Thyroid gland (tissue), 4 donors: ENCODE results near the gene PDXDC1. TPM values are rescaled to one million over a fixed set of nuclear protein-coding genes. Genes with fewer than 3 reads are reported as not detected.
A peak's percentile ranks its signal among the peaks of the same experiment; 100 is the strongest.
"Not testable (repeated sequence)": the region's sequence is repeated elsewhere in the genome, so short reads cannot be mapped to it uniquely, and the experiment has no call there.

Source experiments
- DNase-seq, 2 donors: peaks; one replicate each; pipeline ENCODE4 v3.0.0-alpha.2; 2019
- H3K27ac ChIP-seq, 3 donors: fragments of 200-600 bp; sonication (generic); 1 replicate in 2 of 3; 2 replicates in 1 of 3; pipeline ENCODE4 v1.5.1; 2016 to 2019; ENCODE audit warnings: mild to moderate bottlenecking in 1 of 3, moderate library complexity in 1 of 3
- H3K27me3 ChIP-seq: fragments of 200-600 bp; sonication (generic); one replicate; pipeline ENCODE4 v1.5.1; 2019
- H3K36me3 ChIP-seq, 2 donors: fragments of 200-600 bp; sonication (generic); one replicate each; pipeline ENCODE4 v1.5.1; 2016 to 2019
- H3K4me1 ChIP-seq, 2 donors: fragments of 200-600 bp; sonication (generic); one replicate each; pipeline ENCODE4 v1.5.1; 2017 to 2019
- H3K4me3 ChIP-seq, 3 donors: fragments of 200-600 bp; sonication (generic); replicated peaks in 1 of 3; 1 replicate in 2 of 3; 2 replicates in 1 of 3; pipeline ENCODE4 v1.5.1; 2016; ENCODE audit warnings: mild to moderate bottlenecking in 1 of 3
- H3K9me3 ChIP-seq: fragments of 200-600 bp; sonication (generic); one replicate; pipeline ENCODE4 v1.5.1; 2017
- POLR2A ChIP-seq, 2 donors: fragments of 450-650 bp; IDR thresholded peaks; one replicate each; pipeline ENCODE4 v1.6.1; 2017; ENCODE audit warnings: antibody characterized with exemption in 2 of 2, mild to moderate bottlenecking in 2 of 2, moderate library complexity in 1 of 2
- WGBS, 2 donors: methylation state at CpG; one replicate each; pipeline ENCODE4 v1.1.5; 2017; 5-methylcytosine and 5-hydroxymethylcytosine counted together
- intact Hi-C: fragments of 100-400 bp; cut with DNase I; formaldehyde crosslinking; loops from one replicate; pipeline ENCODE4 v1.15.1; 2023
- total RNA-seq, 4 donors: library from RNA; depleted of rRNA; stranded (reverse); fragments of >200 nt; gene quantifications; one replicate each; pipeline ENCODE4 v1.2.3, GENCODE V29; 2016
- TF ChIP-seq, protein P1 (sequence below), 6 experiments: fragments of 200-600 bp in 3 of 6; fragments of 450-650 bp in 3 of 6; sonication (generic) in 3 of 6; IDR thresholded peaks; one replicate each; pipeline ENCODE4 v1.5.1; 2016 to 2019; ENCODE audit warnings: antibody characterized with exemption in 6 of 6, mild to moderate bottlenecking in 2 of 6, inconsistent platforms in 1 of 6, moderate library complexity in 1 of 6

PDXDC1 gene
- total RNA-seq, 4 donors from 2014 or later: 80.5 to 172 (median 117) TPM

DNA sequence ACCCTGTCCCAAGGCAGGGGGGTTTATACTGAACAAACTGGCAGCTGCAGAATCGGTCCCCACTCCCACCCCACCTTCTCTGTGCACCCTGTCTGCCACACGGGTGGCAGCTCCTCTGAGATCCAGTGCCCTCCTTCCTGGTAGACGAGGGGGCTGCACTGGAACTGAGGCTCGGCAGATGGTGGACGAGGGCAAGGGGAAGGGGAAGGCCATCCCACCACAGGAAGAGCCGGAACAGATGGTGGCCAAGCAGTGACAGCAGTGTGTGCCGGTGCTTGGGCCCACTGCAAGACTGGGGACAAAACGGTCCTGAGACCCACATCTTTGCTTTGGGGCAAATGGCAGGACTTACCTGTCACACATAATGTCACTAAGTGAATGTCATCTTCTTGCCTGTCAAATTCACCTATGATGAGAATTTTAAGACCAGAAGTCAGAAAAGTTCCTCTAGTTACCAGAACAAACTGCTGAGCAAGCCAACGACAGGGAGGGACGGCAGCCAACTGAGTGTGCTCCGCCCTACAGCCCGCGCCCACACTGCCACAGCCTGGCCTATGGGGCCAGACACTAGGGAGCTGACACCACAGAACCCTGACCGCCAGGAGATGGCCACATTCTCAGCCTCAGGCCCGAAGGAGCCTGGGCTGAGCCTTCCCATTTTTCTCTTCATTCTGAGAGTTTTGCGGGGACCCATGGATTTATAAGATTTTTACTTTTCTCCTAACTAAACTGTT is 66.6 kb downstream of the PDXDC1 start:
- Histone ChIP-seq H3K9me3 (no peaks in the 10 kb centered on the region), H3K27me3 (no peaks in the 10 kb centered on the region), H3K36me3 (peaks cover 44 to 47% of the 10 kb centered on the region in 2 donors), H3K4me3 (no peak overlapping the region), H3K4me1 (peaks cover 0 to 7% of the 10 kb centered on the region in 2 donors), H3K27ac (peak overlapping the region in 1 of 3 donors; percentile 34)
- TF ChIP-seq, protein P1, sequence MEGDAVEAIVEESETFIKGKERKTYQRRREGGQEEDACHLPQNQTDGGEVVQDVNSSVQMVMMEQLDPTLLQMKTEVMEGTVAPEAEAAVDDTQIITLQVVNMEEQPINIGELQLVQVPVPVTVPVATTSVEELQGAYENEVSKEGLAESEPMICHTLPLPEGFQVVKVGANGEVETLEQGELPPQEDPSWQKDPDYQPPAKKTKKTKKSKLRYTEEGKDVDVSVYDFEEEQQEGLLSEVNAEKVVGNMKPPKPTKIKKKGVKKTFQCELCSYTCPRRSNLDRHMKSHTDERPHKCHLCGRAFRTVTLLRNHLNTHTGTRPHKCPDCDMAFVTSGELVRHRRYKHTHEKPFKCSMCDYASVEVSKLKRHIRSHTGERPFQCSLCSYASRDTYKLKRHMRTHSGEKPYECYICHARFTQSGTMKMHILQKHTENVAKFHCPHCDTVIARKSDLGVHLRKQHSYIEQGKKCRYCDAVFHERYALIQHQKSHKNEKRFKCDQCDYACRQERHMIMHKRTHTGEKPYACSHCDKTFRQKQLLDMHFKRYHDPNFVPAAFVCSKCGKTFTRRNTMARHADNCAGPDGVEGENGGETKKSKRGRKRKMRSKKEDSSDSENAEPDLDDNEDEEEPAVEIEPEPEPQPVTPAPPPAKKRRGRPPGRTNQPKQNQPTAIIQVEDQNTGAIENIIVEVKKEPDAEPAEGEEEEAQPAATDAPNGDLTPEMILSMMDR (IDR thresholded peaks at IDR 0.05): no peak
- peak in 1 of 2 donors; percentile 19 for TF ChIP-seq POLR2A (IDR thresholded peaks at IDR 0.05)
- peak; percentile 37 to 48 for DNase-seq
- 65 to 69% methylated on average over 15 to 16 of the region's 16 CpGs for WGBS, 2 donors
- intact Hi-C loops: no loop called here

- peaks cover 26 to 29% of the 10 kb centered on the region in 2 donors for H3K36me3 ChIP-seq
These were observed 68.5 kb downstream of the PDXDC1 start for GRCh38 chr16:15043344-15043743.

GRCh38 chr16:15044286-15044685 is 69.5 kb downstream of the PDXDC1 start:
- peaks cover 16 to 20% of the 10 kb centered on the region in 2 donors for H3K36me3 ChIP-seq
- no peak for DNase-seq

More at GRCh38 chr16:15043344-15043743, 68.5 kb downstream of the PDXDC1 start:
- peaks cover 0 to 7% of the 10 kb centered on the region in 2 donors for H3K4me1 ChIP-seq
- intact Hi-C loops: no loop called here
- no peak overlapping the region for H3K4me3 ChIP-seq
- DNase-seq: no peak
- no peaks in the 10 kb centered on the region for H3K27me3 ChIP-seq
- no peaks in the 10 kb centered on the region for H3K9me3 ChIP-seq
- TF ChIP-seq, protein P1 (IDR thresholded peaks at IDR 0.05): no peak
- no peak for TF ChIP-seq POLR2A (IDR thresholded peaks at IDR 0.05)
- 98 to 99% methylated on average over 5 of the region's 5 CpGs for WGBS, 2 donors
- no peak overlapping the region for H3K27ac ChIP-seq

GRCh38 chr16:15045270-15045669 is 70.4 kb downstream of the PDXDC1 start:
- not testable (repeated sequence) for H3K27ac ChIP-seq
- H3K36me3 ChIP-seq: peaks cover 6 to 11% of the 10 kb centered on the region in 2 donors

More at GRCh38 chr16:15044286-15044685, 69.5 kb downstream of the PDXDC1 start:
- TF ChIP-seq, protein P1 (IDR thresholded peaks at IDR 0.05): no peak
- no peak for TF ChIP-seq POLR2A (IDR thresholded peaks at IDR 0.05)
- WGBS, 2 donors: 91 to 96% methylated on average over 8 to 11 of the region's 11 CpGs
- intact Hi-C loops: no loop called here
- Histone ChIP-seq H3K4me1 (peaks cover 0 to 7% of the 10 kb centered on the region in 2 donors), H3K27me3 (no peaks in the 10 kb centered on the region), H3K4me3 (no peak overlapping the region), H3K9me3 (no peaks in the 10 kb centered on the region), H3K27ac (no peak overlapping the region)

DNA sequence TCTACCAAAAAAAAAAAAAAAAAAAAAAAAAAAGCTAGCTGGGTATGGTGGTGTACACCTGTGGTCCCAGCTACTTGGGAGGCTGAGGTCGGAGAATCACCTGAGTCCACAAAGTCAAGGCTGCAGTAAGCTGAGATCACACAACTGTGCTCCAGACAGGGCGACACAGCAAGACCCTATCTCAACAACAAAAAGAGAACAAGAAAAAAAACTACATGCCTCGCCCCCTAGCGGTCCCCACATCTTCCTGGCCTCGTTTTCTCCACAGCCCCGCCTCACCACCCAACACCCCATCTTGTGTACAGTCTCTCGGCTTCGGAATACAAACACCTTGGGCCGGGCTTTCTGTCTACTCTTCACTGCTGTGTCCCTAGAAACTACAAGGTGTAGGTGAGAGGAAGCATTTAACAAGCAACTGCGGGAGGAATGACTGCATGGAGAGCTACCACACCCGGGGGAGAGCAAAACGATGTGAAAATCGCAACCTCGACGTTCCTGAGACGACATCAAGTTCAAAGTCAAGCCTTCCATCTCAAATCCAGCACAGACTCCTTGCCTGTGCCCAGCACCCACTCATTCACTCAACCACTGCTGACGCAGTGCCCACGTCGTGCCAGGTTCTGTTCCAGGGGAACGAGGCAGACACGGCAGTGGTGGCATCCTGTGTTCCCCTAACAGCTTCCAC is 72.0 kb downstream of the PDXDC1 start:
- intact Hi-C loops: no loop called here
- 95% methylated on average over 16 to 21 of the region's 21 CpGs for WGBS, 2 donors
- Histone ChIP-seq H3K9me3 (no peaks in the 10 kb centered on the region), H3K27ac (no peak overlapping the region), H3K4me1 (peaks cover 0 to 4% of the 10 kb centered on the region in 2 donors), H3K36me3 (peaks cover 0 to 5% of the 10 kb centered on the region in 2 donors), H3K27me3 (no peaks in the 10 kb centered on the region), H3K4me3 (no peak overlapping the region)
- no peak for DNase-seq
- TF ChIP-seq, protein P1 (IDR thresholded peaks at IDR 0.05): no peak
- no peak for TF ChIP-seq POLR2A (IDR thresholded peaks at IDR 0.05)

More at GRCh38 chr16:15045270-15045669, 70.4 kb downstream of the PDXDC1 start:
- DNase-seq, H3K9me3 ChIP-seq, H3K27me3 ChIP-seq, H3K4me3 ChIP-seq, intact Hi-C loops: not testable (repeated sequence)
- 82 to 86% methylated on average over 9 of the region's 9 CpGs for WGBS, 2 donors
- peaks cover 0 to 12% of the 10 kb centered on the region in 2 donors for H3K4me1 ChIP-seq
